ENCODE results near the gene HHLA2. TPM values are rescaled to one million over a fixed set of nuclear protein-coding genes. Genes with fewer than 3 reads are reported as not detected.

HHLA2 gene
- total and polyA plus RNA-seq, 2 of the 8 experiments (the other 6 are each of a cell fraction or from before 2014, with no cell fraction given) = not detected

GRCh38 chr3:108271626-108272025 lies 24.7 kb upstream of the HHLA2 start:
- H3K4me1 ChIP-seq (replicated peaks in 1 of 4; ENCODE audit: control insufficient read depth in 3 of 4, insufficient read depth in 4 of 4, low read length in 3 of 4) = no peaks in the 10 kb centered on the region
- H2BK12ac ChIP-seq (ENCODE audit: low read depth, low read length) = no peak overlapping the region
- H3K9me3 ChIP-seq (ENCODE audit: insufficient read depth in 2 of 2, low read depth in 1 of 2, low read length in 1 of 2) = peaks cover 5 to 7% of the 10 kb centered on the region in 2 experiments; a peak in 1 of 4 replicates
- no peak overlapping the region for H3K9ac ChIP-seq (replicated peaks in 1 of 4; ENCODE audit: extremely low read depth in 1 of 4, low read depth in 3 of 4, low read length in 3 of 4)
- no peak overlapping the region for H2BK15ac ChIP-seq (ENCODE audit: low read length)
- TF ChIP-seq RAD21 (IDR thresholded peaks at IDR 0.05 in 1 of 2, conservative IDR thresholded peaks at IDR 0.05 in 1 of 2; ENCODE audit: low read depth in 2 of 2, low read length in 2 of 2) (no peak), BACH1 (IDR thresholded peaks at IDR 0.05; ENCODE audit: low read length) (no peak), SAP30 (IDR thresholded peaks at IDR 0.05; ENCODE audit: insufficient read depth, insufficient replicate concordance, low read length) (no peak), E2F6 (IDR thresholded peaks at IDR 0.05) (no peak), BRCA1 (IDR thresholded peaks at IDR 0.05; ENCODE audit: low read depth, low read length) (no peak), SRF (IDR thresholded peaks at IDR 0.05; ENCODE audit: low read depth, low read length) (no peak), CREB1 (IDR thresholded peaks at IDR 0.05) (no peak), CHD2 (IDR thresholded peaks at IDR 0.05; ENCODE audit: low read length) (no peak), SP1 (IDR thresholded peaks at IDR 0.05; ENCODE audit: low read depth, low read length) (no peak), BCL11A (IDR thresholded peaks at IDR 0.05; ENCODE audit: low read depth in 2 of 2, low read length in 2 of 2) (no peak), KDM1A (IDR thresholded peaks at IDR 0.05; ENCODE audit: borderline replicate concordance, low read length) (no peak)
- no peak overlapping the region for H4K91ac ChIP-seq (replicated peaks; ENCODE audit: insufficient read length, low read length)
- no peak overlapping the region for H2BK20ac ChIP-seq (ENCODE audit: low read length)
- no peak overlapping the region for H3K18ac ChIP-seq (ENCODE audit: extremely low read depth, low read length)
- no peaks in the 10 kb centered on the region for H3K36me3 ChIP-seq (ENCODE audit: control insufficient read depth in 2 of 4, insufficient read depth in 4 of 4, low read length in 3 of 4)
- no peaks in the 10 kb centered on the region for H3K27me3 ChIP-seq (replicated peaks in 1 of 4; ENCODE audit: control insufficient read depth in 3 of 4, extremely low read depth in 1 of 4, insufficient read depth in 3 of 4, low read length in 3 of 4)
- H3K56ac ChIP-seq (replicated peaks; ENCODE audit: insufficient read length, low read depth, low read length) = no peak overlapping the region
- H4K5ac ChIP-seq (ENCODE audit: insufficient read length, low read depth, low read length) = no peak overlapping the region
- FAIRE-seq (no peak), DNase-seq (ENCODE audit: low read depth in 1 of 2, low spot score in 2 of 2) (no peak)
- H3K4me2 ChIP-seq (ENCODE audit: insufficient read depth in 1 of 2, low read depth in 2 of 2, low read length in 2 of 2) = no peak overlapping the region
- H2BK120ac ChIP-seq (replicated peaks; ENCODE audit: low read depth, low read length) = no peak overlapping the region
- no peak overlapping the region for H3K14ac ChIP-seq (ENCODE audit: insufficient read length)
- H3K79me1 ChIP-seq (ENCODE audit: low read depth, low read length) = no peaks in the 10 kb centered on the region
- H3K23ac ChIP-seq (ENCODE audit: insufficient read length) = no peak overlapping the region
- H4K20me1 ChIP-seq (replicated peaks in 1 of 2; ENCODE audit: control insufficient read depth in 1 of 2, insufficient read depth in 2 of 2, low read length in 2 of 2) = no peaks in the 10 kb centered on the region
- no peak overlapping the region for H2AK5ac ChIP-seq (ENCODE audit: low read depth, low read length)
- H3K4ac ChIP-seq (replicated peaks; ENCODE audit: insufficient read length, low read depth, low read length) = no peak overlapping the region
- H3K23me2 ChIP-seq (ENCODE audit: low read depth, low read length) = no peaks in the 10 kb centered on the region
- no peak overlapping the region for H2BK5ac ChIP-seq (ENCODE audit: low read depth, low read length)
- no peak overlapping the region for H4K8ac ChIP-seq (ENCODE audit: extremely low read depth, insufficient read depth, low read length)
- no peak overlapping the region for H3K27ac ChIP-seq (ENCODE audit: low read depth, low read length)
- CTCF ChIA-PET (ENCODE audit: partially characterized antibody) = no interaction called here
- POLR2A ChIA-PET (ENCODE audit: partially characterized antibody) = no interaction called here
- H3K79me2 ChIP-seq (ENCODE audit: control insufficient read depth in 1 of 2, insufficient read depth in 2 of 2, low read length in 2 of 2) = no peaks in the 10 kb centered on the region
- H2AFZ ChIP-seq (ENCODE audit: low read length) = no peak overlapping the region
- H3K4me3 ChIP-seq (ENCODE audit: extremely low read depth in 1 of 4, insufficient read depth in 2 of 4, low read depth in 3 of 4, low read length in 4 of 4) = no peak overlapping the region
- 73% methylated on average over 2 of the region's 2 CpGs; no CpG with 5 or more reads in 1 of the 2 experiments for WGBS, 2 experiments (ENCODE audit: extremely low coverage in 1 of 2, insufficient coverage in 1 of 2, insufficient read length in 1 of 2, insufficient replicate concordance in 2 of 2, low coverage in 1 of 2, low lambda C conversion rate in 2 of 2, missing lambda C conversion rate in 1 of 2)
